ENCODE results near the gene PDE2A. TPM values are rescaled to one million over a fixed set of nuclear protein-coding genes. Genes with fewer than 3 reads are reported as not detected.

The PDE2A gene
- total and polyA plus RNA-seq, 2 donors from 2014 or later, result 12.6 to 42.0 TPM

GRCh38 chr11:72701466-72701865, 27.2 kb upstream of the PDE2A start:
- TF ChIP-seq CTCF (IDR thresholded peaks at IDR 0.05; ENCODE audit: borderline replicate concordance, extremely low read depth, insufficient read depth), result no peak
- Histone ChIP-seq H3K4me1 (ENCODE audit: control insufficient read depth in 2 of 3, insufficient read depth in 2 of 3, low read depth in 1 of 3, low read length in 3 of 3) (peaks cover 0 to 3% (median 0%) of the 10 kb centered on the region in 3 donors), H3K9me3 (ENCODE audit: control insufficient read depth in 2 of 3, insufficient read depth in 1 of 3, low read length in 3 of 3) (no peaks in the 10 kb centered on the region), H3K36me3 (ENCODE audit: control insufficient read depth in 2 of 3, insufficient read depth in 3 of 3, low read length in 3 of 3) (peaks cover 3 to 53% (median 26%) of the 10 kb centered on the region in 3 donors), H3K4me3 (ENCODE audit: low read length in 3 of 3) (no peak overlapping the region), H3K9ac (ENCODE audit: low read length in 3 of 3) (no peak overlapping the region), H3K27me3 (ENCODE audit: control insufficient read depth, insufficient read depth, low read length) (no peaks in the 10 kb centered on the region), H3K27ac (ENCODE audit: low read depth in 2 of 2, low read length in 2 of 2) (no peak overlapping the region)
- DNase-seq (peak in 1 of 5 donors; percentile 66), FAIRE-seq (no peak)
- intact Hi-C loops (cut with DNase I), result no loop called here

GRCh38 chr11:72700146-72700545, 25.9 kb upstream of the PDE2A start:
- no peak for FAIRE-seq
- intact Hi-C loops (cut with DNase I), result no loop called here
- no peak for TF ChIP-seq CTCF (IDR thresholded peaks at IDR 0.05; ENCODE audit: borderline replicate concordance, extremely low read depth, insufficient read depth)
- no peak overlapping the region for H3K9ac ChIP-seq (ENCODE audit: low read length in 3 of 3)
- no peak overlapping the region for H3K27ac ChIP-seq (ENCODE audit: low read depth in 2 of 2, low read length in 2 of 2)
- no peak overlapping the region for H3K4me3 ChIP-seq (ENCODE audit: low read length in 3 of 3)
- peaks cover 3 to 59% (median 34%) of the 10 kb centered on the region in 3 donors for H3K36me3 ChIP-seq (ENCODE audit: control insufficient read depth in 2 of 3, insufficient read depth in 3 of 3, low read length in 3 of 3)
- DNase-seq, result no peak
- no peaks in the 10 kb centered on the region for H3K9me3 ChIP-seq (ENCODE audit: control insufficient read depth in 2 of 3, insufficient read depth in 1 of 3, low read length in 3 of 3)
- H3K27me3 ChIP-seq (ENCODE audit: control insufficient read depth, insufficient read depth, low read length), result no peaks in the 10 kb centered on the region
- peaks cover 0 to 3% (median 0%) of the 10 kb centered on the region in 3 donors for H3K4me1 ChIP-seq (ENCODE audit: control insufficient read depth in 2 of 3, insufficient read depth in 2 of 3, low read depth in 1 of 3, low read length in 3 of 3)

- H3K9ac ChIP-seq (ENCODE audit: low read length in 3 of 3), result no peak overlapping the region
- H3K4me3 ChIP-seq (ENCODE audit: low read length in 3 of 3), result no peak overlapping the region
- peaks cover 8 to 72% (median 51%) of the 10 kb centered on the region in 3 donors for H3K36me3 ChIP-seq (ENCODE audit: control insufficient read depth in 2 of 3, insufficient read depth in 3 of 3, low read length in 3 of 3)
- peaks cover 0 to 3% (median 0%) of the 10 kb centered on the region in 3 donors for H3K4me1 ChIP-seq (ENCODE audit: control insufficient read depth in 2 of 3, insufficient read depth in 2 of 3, low read depth in 1 of 3, low read length in 3 of 3)
- H3K27ac ChIP-seq (ENCODE audit: low read depth in 2 of 2, low read length in 2 of 2), result no peak overlapping the region
- no peak for TF ChIP-seq CTCF (IDR thresholded peaks at IDR 0.05; ENCODE audit: borderline replicate concordance, extremely low read depth, insufficient read depth)
- H3K27me3 ChIP-seq (ENCODE audit: control insufficient read depth, insufficient read depth, low read length), result no peaks in the 10 kb centered on the region
- no peaks in the 10 kb centered on the region for H3K9me3 ChIP-seq (ENCODE audit: control insufficient read depth in 2 of 3, insufficient read depth in 1 of 3, low read length in 3 of 3)
- intact Hi-C loops (cut with DNase I), result no loop called here
- peak in 1 of 5 donors; percentile 63 for DNase-seq
- no peak for FAIRE-seq
Measured at GRCh38 chr11:72697814-72698213, 23.6 kb upstream of the PDE2A start.
